Medulla oblongata (tissue), 1 donor: ENCODE data around the gene HYDIN.
"Not testable (repeated sequence)": the region's sequence is repeated elsewhere in the genome, so short reads cannot be mapped to it uniquely, and the experiment has no call there.

Experiments used
- DNase-seq: peaks from one replicate; pipeline ENCODE4 v3.0.0-alpha.2; 2015; ENCODE audit errors: extremely low spot score

HYDIN gene

GRCh38 chr16:71109656-71110208 lies 120.8 kb downstream of the HYDIN start:
- not testable (repeated sequence) for DNase-seq

- DNase-seq: not testable (repeated sequence)
These were observed 124.6 kb downstream of the HYDIN start for GRCh38 chr16:71105881-71106280.

GRCh38 chr16:71083573-71083972 lies 146.9 kb downstream of the HYDIN start:
- not testable (repeated sequence) for DNase-seq

GRCh38 chr16:71080777-71081176 lies 149.7 kb downstream of the HYDIN start:
- DNase-seq: not testable (repeated sequence)

- DNase-seq: not testable (repeated sequence)
These were observed 150.3 kb downstream of the HYDIN start for GRCh38 chr16:71080262-71080661.

DNA sequence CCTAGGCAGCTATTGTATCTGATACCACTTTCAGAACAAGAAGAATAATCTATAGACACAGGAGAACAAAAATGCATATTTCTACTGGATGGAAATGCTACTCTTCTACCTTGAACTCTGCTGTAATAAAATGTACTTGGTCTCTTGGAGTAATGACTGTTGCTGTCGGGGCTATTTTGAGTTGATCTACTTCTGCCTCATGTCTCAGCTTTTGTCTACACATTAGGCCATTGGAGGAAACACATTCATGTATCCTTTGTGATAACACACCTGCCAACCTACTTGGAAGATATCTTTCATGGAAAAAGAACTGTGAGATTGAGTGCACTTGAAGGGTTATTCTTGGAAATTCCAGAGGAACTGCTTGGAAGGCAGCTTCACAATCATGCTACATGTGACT lies 159.9 kb downstream of the HYDIN start:
- not testable (repeated sequence) for DNase-seq

DNA sequence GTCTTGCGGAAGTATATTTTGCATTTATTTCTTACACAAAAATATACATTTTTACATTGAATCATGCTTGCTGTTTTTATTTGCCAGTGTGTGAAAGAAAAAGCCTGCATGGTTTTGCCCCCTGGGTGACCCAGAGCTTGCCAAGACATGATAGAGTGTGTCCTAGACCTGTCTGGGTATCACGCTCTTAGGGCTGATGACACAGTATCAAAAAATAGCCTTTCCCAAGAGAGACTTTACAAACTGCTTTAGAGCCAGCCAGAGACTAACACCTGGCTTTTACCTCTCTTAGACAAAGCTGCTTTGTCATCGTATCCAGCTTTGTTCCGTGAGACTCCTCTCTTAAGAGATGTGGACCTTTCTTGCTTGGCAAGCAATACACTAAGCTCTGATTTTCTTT lies 160.7 kb downstream of the HYDIN start:
- DNase-seq: not testable (repeated sequence)

GRCh38 chr16:71053897-71054609 lies 176.5 kb downstream of the HYDIN start:
- not testable (repeated sequence) for DNase-seq

DNA sequence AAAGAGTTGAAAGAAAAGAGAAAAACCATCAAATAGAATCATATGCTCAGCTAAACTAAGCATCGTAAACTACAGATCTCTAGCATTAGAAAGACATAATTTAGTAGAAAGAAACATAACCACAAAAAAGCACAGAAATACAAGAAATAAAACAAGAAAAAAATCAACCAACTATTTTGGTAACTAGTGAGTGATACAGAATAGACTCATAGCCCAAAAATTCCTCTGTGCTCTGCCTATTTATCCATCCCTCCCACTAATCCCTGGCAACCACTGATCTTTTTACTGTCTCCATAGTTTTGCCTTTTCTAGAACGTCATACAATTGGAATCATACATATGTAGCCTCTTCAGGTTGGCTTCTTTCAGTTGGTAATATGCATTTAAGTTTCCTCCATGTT lies 180.2 kb downstream of the HYDIN start:
- DNase-seq: not testable (repeated sequence)

- not testable (repeated sequence) for DNase-seq
These were observed 191.0 kb downstream of the HYDIN start for GRCh38 chr16:71039368-71040111.

GRCh38 chr16:71038421-71038820 lies 192.1 kb downstream of the HYDIN start:
- not testable (repeated sequence) for DNase-seq

GRCh38 chr16:71037987-71038386 lies 192.5 kb downstream of the HYDIN start:
- DNase-seq: not testable (repeated sequence)

DNA sequence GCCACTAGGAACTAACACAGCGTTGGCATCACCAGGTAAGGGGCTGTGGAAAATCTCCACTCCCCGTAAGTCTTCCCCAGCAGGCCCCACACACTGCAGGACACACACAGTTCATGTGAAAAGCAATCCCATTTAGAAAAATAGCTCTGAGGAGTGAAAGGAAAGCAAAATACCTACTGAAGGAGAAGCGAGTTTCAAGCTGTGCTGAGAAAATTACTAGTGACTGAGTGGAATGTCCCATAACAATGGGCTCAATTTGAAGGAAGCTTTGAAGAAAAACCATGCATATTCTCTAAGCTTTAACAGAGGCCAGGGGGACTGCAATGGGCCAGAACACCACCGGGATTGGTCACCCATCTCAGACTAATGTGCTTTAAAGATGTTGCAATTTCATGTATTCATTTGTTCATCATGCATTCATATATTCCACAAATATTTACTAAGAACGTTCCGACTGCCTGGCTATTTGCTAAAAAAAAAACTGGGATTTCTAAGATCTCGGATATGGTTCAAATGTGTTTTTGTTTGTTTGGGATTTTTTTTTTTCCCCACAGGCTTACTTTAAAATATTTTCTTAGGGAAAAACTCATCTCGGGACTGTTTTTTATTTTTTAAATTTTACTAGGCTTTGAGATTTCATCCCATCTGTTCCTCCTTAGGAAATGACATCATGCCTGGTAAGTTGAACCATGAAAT lies 202.3 kb downstream of the HYDIN start:
- DNase-seq: not testable (repeated sequence)

DNA sequence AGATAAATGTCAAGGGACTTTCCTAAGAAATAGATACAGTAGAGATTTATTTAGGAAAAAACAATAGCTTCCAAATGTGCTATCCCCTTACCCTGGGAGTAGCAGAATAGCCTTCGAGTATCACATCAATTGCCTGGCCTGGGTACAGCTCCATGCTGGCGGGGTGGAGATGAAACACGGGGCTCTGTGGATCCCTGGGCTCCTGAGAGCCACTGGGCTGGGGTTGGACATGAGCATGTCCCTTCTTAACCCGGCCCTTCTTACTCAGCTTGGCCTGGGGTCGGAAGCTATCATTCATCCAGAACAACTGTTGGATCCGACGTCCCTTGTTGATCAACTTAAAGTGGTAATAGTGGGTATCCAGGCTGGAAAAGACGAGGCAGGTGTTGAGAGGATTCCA lies 203.0 kb downstream of the HYDIN start:
- not testable (repeated sequence) for DNase-seq

- not testable (repeated sequence) for DNase-seq
These were observed 206.6 kb downstream of the HYDIN start for GRCh38 chr16:71023851-71024439.

DNA sequence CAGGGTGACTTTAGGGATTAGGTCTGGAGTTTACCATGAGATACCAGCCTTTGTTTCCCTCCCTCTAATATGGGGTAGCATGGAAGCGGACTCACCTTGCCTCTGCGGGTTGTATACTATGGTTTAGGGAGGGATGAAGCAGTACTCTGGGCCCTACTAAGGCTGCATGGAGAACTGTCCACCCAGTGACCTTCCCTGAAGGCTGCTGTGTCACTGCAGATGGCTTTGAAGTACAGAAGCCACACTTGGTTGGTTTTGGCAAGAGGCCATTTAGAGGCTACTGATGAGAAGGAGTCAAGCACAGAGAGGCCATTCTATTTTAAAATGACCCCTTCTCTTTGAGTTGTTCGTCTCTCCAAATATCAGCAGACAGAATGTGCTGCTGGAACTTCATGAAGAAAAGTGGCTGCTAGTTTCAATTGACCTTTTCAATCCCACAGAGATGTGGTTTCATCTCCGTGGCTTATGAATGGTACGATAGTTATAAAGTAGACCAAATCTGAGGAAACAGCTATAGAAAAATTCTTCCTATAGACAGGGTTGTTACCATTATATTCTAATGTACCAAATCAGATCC lies 208.5 kb downstream of the HYDIN start:
- DNase-seq: not testable (repeated sequence)

DNA sequence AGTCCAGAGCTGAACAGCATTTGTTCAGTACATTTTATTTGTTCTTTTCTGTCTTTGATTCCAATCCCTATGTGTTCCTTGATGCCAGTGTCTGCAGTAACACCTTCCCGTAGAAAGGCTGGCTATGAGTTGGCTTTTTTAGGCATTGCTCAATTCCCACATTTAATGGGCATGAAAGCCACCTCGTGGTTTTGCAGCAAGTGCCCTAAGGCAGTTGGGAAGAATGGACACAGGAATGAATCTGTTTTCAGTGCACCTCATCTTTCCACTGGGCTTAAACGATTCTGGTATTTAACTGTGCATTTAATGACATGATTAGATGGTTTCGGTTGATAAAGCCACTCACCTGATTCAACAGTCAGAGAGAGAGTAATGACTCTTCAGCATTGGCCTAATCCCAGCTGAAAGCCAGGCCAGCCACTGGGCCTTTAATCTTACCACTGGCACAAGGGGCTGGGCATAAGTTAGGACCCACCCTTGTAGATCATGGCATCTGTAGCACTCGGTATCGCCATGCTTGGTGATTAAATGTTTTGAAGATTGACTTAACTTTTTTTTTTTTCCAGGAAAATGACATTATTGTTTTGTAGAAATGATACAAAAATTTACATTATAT lies 211.3 kb downstream of the HYDIN start:
- DNase-seq: not testable (repeated sequence)

- not testable (repeated sequence) for DNase-seq
These were observed 215.1 kb downstream of the HYDIN start for GRCh38 chr16:71015419-71015818.

GRCh38 chr16:71009440-71010223 lies 220.9 kb downstream of the HYDIN start:
- DNase-seq: not testable (repeated sequence)

DNA sequence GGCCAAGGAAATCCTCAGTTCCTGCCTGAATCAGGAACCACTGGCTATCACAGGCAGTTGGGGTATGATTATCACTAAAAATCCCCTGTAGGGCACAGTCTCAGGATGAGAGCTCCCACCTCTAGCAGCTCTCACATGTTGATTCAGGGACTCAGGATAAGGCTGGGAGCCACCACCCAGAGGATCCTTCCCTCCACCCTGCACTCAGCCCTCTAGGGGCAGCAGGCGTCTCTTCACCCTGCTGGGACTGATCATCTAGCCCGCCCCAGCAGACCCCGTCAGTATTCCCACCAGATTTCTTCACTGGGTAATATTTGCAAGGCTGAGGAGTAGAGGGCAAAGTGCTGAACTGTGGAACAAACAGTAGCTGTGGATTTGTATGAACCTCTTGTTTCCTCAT lies 224.0 kb downstream of the HYDIN start:
- not testable (repeated sequence) for DNase-seq
